IMR-90 (cell line): ENCODE data around the gene ZBTB33. TPM values are rescaled to one million over a fixed set of nuclear protein-coding genes. Genes with fewer than 3 reads are reported as not detected.

Source experiments
- ATAC-seq: fragments of 200-7000 bp; cut with Tn5 transposase; 2 replicates; pipeline ENCODE4 v1.9.1; 2020; ENCODE audit warnings: low read depth, mild to moderate bottlenecking, moderate library complexity
- BruUV-seq: library from RNA; stranded (reverse); fragments of 400-500 nt; replicated peaks from 2 replicates; lab custom pipeline; 2021; lab: Mats Ljungman, UMichigan
- CTCF ChIA-PET: fragments of 300-600 bp; formaldehyde crosslinking; extraction: SDS; loops from one replicate; lab custom pipeline; 2021; ENCODE audit warnings: antibody characterized with exemption; lab: Yijun Ruan, JAX
- POLR2A ChIA-PET: fragments of 300-600 bp; sonication (Branson Sonifier 250); formaldehyde crosslinking; loops from one replicate; lab custom pipeline; 2022; ENCODE audit warnings: antibody characterized with exemption; ENCODE audit not compliant: unreplicated experiment; lab: Charles Lee
- DNase-seq: peaks from one replicate; pipeline ENCODE4 v3.0.0; 2013
- H2AFZ ChIP-seq: replicated peaks from 2 replicates; pipeline ENCODE3; 2013; ENCODE audit warnings: low read length, mild to moderate bottlenecking; ENCODE audit not compliant: poor library complexity
- H2AK5ac ChIP-seq: 2 replicates; pipeline ENCODE4 v1.6.1; 2013; ENCODE audit warnings: low read depth, low read length, inconsistent platforms
- H2AK9ac ChIP-seq: replicated peaks from 2 replicates; pipeline ENCODE3; 2013; ENCODE audit warnings: mild to moderate bottlenecking, low read depth, low read length, moderate library complexity; ENCODE audit not compliant: poor library complexity
- H2BK120ac ChIP-seq: 2 replicates; pipeline ENCODE4 v1.6.1; 2013; ENCODE audit warnings: low read depth, low read length, inconsistent platforms
- H2BK15ac ChIP-seq: 3 replicates; pipeline ENCODE4 v1.6.1; 2013; ENCODE audit warnings: low read depth, low read length, inconsistent platforms
- H2BK20ac ChIP-seq: 2 replicates; pipeline ENCODE4 v1.6.1; 2013; ENCODE audit warnings: low read depth, mild to moderate bottlenecking, inconsistent platforms, low read length, moderate library complexity
- H2BK5ac ChIP-seq: 2 replicates; pipeline ENCODE4 v1.6.1; 2013; ENCODE audit warnings: mild to moderate bottlenecking, low read depth, low read length, inconsistent platforms; ENCODE audit not compliant: poor library complexity, severe bottlenecking
- H3K14ac ChIP-seq: replicated peaks from 2 replicates; pipeline ENCODE4 v1.6.1; 2013; ENCODE audit warnings: low read depth, low read length, inconsistent platforms
- H3K18ac ChIP-seq: 2 replicates; pipeline ENCODE4 v1.6.1; 2013; ENCODE audit warnings: low read depth, low read length, control low read depth
- H3K23ac ChIP-seq: 2 replicates; pipeline ENCODE4 v1.6.1; 2013; ENCODE audit warnings: low read depth, low read length, inconsistent platforms
- H3K27ac ChIP-seq: 2 replicates; pipeline ENCODE4 v1.5.1; 2013; ENCODE audit warnings: mild to moderate bottlenecking, control low read depth, low read length; ENCODE audit not compliant: insufficient read depth
- H3K27me3 ChIP-seq: 2 replicates; pipeline ENCODE4 v1.6.1; 2013; ENCODE audit warnings: low read length; ENCODE audit not compliant: control insufficient read depth, insufficient read depth
- H3K36me3 ChIP-seq: 2 replicates; pipeline ENCODE4 v1.6.1; 2013; ENCODE audit warnings: low read length, mixed read lengths; ENCODE audit not compliant: control insufficient read depth, insufficient read depth
- H3K4ac ChIP-seq: 2 replicates; pipeline ENCODE4 v1.6.1; 2013; ENCODE audit warnings: low read depth, low read length, inconsistent platforms
- H3K4me1 ChIP-seq: 2 replicates; pipeline ENCODE4 v1.6.1; 2013; ENCODE audit warnings: low read length, mixed read lengths; ENCODE audit not compliant: control insufficient read depth, insufficient read depth
- H3K4me2 ChIP-seq: 2 replicates; pipeline ENCODE4 v1.6.1; 2013; ENCODE audit warnings: low read depth, mild to moderate bottlenecking, control low read depth, low read length, moderate library complexity
- H3K4me3 ChIP-seq: 2 replicates; pipeline ENCODE4 v1.5.1; 2013; ENCODE audit warnings: low read depth, mild to moderate bottlenecking, control low read depth, low read length, moderate library complexity; ENCODE audit not compliant: insufficient read depth
- H3K56ac ChIP-seq: 2 replicates; pipeline ENCODE4 v1.6.1; 2013; ENCODE audit warnings: low read length, inconsistent platforms; ENCODE audit not compliant: insufficient read depth; ENCODE audit errors: extremely low read depth
- H3K79me1 ChIP-seq, 2 experiments: 2 replicates each; pipeline ENCODE4 v1.6.1; 2013; ENCODE audit warnings: low read length in 2 of 2, inconsistent platforms in 1 of 2, low read depth in 1 of 2
- H3K9ac ChIP-seq: 2 replicates; pipeline ENCODE4 v1.6.1; 2013; ENCODE audit warnings: low read depth, low read length, control low read depth
- H3K9me1 ChIP-seq: 2 replicates; pipeline ENCODE4 v1.6.1; 2013; ENCODE audit warnings: low read length, inconsistent platforms; ENCODE audit not compliant: insufficient read depth
- H3K9me3 ChIP-seq: 2 replicates; pipeline ENCODE4 v1.6.1; 2013; ENCODE audit warnings: low read length; ENCODE audit not compliant: control insufficient read depth, insufficient read depth
- H4K20me1 ChIP-seq: 2 replicates; pipeline ENCODE4 v1.6.1; 2013; ENCODE audit warnings: low read length, inconsistent platforms; ENCODE audit not compliant: insufficient read depth
- H4K5ac ChIP-seq: 2 replicates; pipeline ENCODE4 v1.6.1; 2013; ENCODE audit warnings: mild to moderate bottlenecking, low read depth, low read length, control low read depth
- H4K8ac ChIP-seq, 2 experiments: 2 replicates each; pipeline ENCODE4 v1.6.1; 2013; ENCODE audit warnings: low read depth in 2 of 2, low read length in 2 of 2, control low read depth in 1 of 2, inconsistent platforms in 1 of 2
- H4K91ac ChIP-seq: 2 replicates; pipeline ENCODE4 v1.6.1; 2013; ENCODE audit warnings: low read depth, low read length, inconsistent platforms; ENCODE audit not compliant: insufficient read depth
- RCOR1 ChIP-seq: IDR thresholded peaks from 2 replicates; pipeline ENCODE4 v1.6.1; 2012; ENCODE audit warnings: mild to moderate bottlenecking, low read length, improper control_type of control experiment; ENCODE audit not compliant: insufficient replicate concordance
- SMC3 ChIP-seq: fragments of 150-350 bp; IDR thresholded peaks from 2 replicates; pipeline ENCODE4 v1.6.1; 2016; ENCODE audit warnings: low read depth, mild to moderate bottlenecking, antibody characterized with exemption, low read length, moderate library complexity
- WGBS, 2 experiments: methylation state at CpG; one replicate each; pipeline versions ENCODE4 v1.1.5 to v1.1.7; 2013; ENCODE audit warnings: missing lambda C conversion rate in 2 of 2; ENCODE audit not compliant: insufficient read length in 1 of 2; ENCODE audit errors: extremely low coverage in 2 of 2; 5-methylcytosine and 5-hydroxymethylcytosine counted together
- dilution Hi-C: fragments of 300-500 bp; cut with HindIII; formaldehyde crosslinking; loops from one replicate; pipeline ENCODE4 v1.14.3; 2018; ENCODE audit warnings: low sequenced_read_pairs; ENCODE audit not compliant: unreplicated experiment
- in situ Hi-C: fragments of 300-500 bp; cut with MboI; formaldehyde crosslinking; loops from 3 replicates; pipeline ENCODE4 v1.14.3; 2019; ENCODE audit warnings: low sequenced_read_pairs, inconsistent platforms, mixed read lengths
- intact Hi-C: fragments of 100-400 bp; cut with micrococcal nuclease; formaldehyde crosslinking; loops from 2 replicates; pipeline ENCODE4 v1.10.0; 2022
- polyA plus RNA-seq, 3 experiments: library from polyadenylated mRNA; depleted of rRNA; stranded (reverse); fragments of >200 nt; gene quantifications; 2 replicates each; pipeline ENCODE4 v1.2.3, GENCODE V29; 2012; ENCODE audit warnings: low replicate concordance in 1 of 3
- total RNA-seq: library from RNA; depleted of rRNA; stranded (reverse); fragments of >200 nt; gene quantifications from 2 replicates; pipeline ENCODE4 v1.2.3, GENCODE V29; 2012

The ZBTB33 gene
- total and polyA plus RNA-seq, 2 of the 4 experiments (the other 2 are of a cell fraction): 3.3 to 16.3 TPM

DNA sequence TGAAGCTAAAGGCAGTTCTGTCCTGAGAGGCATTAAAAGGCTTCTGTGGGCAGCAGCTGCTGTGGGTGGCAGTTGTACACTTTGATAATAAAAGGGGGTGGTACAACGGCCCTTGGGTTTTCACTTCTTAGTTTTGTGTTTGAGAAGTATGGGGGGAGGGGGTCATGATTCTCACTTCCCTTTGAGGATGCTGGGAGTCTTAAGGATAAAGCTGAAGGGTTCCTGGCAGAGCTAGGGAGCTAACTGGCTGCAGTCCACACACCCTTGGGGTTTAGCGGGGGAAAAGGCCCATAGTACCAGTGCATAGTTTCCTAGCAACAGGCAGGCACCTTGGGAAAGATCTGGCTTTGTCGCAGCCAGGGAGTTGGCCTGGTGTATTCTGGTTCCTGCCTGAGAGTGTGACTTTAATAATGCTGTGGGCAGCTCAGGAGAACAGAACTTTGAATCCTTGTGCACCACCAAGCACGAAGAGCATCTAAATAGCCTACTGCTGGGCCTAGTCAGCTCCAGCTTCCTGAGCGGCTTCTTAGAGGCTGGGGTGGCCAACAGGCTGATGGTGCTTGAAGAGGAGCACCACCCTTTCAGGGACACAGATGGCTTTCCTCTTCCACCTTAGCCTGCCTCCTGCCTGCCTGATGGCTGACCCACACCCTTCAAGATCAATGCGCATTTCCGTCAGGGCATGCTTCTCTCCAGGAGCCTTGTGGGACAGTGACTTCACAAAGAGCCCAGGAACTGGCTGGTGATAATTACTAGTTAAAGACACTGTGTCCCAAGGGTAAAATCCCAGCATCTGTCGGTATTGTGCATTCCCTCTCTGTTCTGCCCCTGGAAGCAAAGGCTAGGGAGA, 12.5 kb downstream of the ZBTB33 start:
- Histone ChIP-seq H4K20me1 (no peaks in the 10 kb centered on the region; the same call in 1 of the 2 replicates), H3K27ac (no peak overlapping the region), H3K9me3 (no peaks in the 10 kb centered on the region), H3K36me3 (no peaks in the 10 kb centered on the region), H3K27me3 (peaks cover 4% of the 10 kb centered on the region; the same call in 1 of the 2 replicates), H2AK9ac (no peak overlapping the region), H2BK120ac (no peak overlapping the region), H3K9ac (no peak overlapping the region), H3K4me3 (no peak overlapping the region), H2BK20ac (no peak overlapping the region), H3K79me1 (no peaks in the 10 kb centered on the region), H3K4me1 (no peaks in the 10 kb centered on the region), H2BK15ac (no peak overlapping the region), H3K14ac (no peak overlapping the region), H4K5ac (no peak overlapping the region), H2BK5ac (no peak overlapping the region), H3K23ac (no peak overlapping the region), H2AFZ (no peak overlapping the region), H4K8ac (no peak overlapping the region), H2AK5ac (no peak overlapping the region), H3K4me2 (no peak overlapping the region), H4K91ac (no peak overlapping the region), H3K9me1 (no peaks in the 10 kb centered on the region), H3K56ac (no peak overlapping the region), H3K4ac (no peak overlapping the region), H3K18ac (no peak overlapping the region)
- TF ChIP-seq RCOR1: no peak
- TF ChIP-seq SMC3: no peak
- intact Hi-C loops (no loop called here), dilution Hi-C loops (no loop called here), in situ Hi-C loops (no loop called here)
- DNase-seq (no peak), ATAC-seq (no peak)
- BruUV-seq: no TSS peak
- CTCF ChIA-PET: no interaction called here
- 60% methylated on average over 1 of the region's 8 CpGs; no CpG with 5 or more reads in 1 of the 2 experiments for WGBS, 2 experiments
- POLR2A ChIA-PET: no interaction called here
